Upper lobe of left lung (tissue), 6 donors: ENCODE measurements around the gene TMA7B. TPM values are rescaled to one million over a fixed set of nuclear protein-coding genes. Genes with fewer than 3 reads are reported as not detected.

Source experiments
- ATAC-seq, 2 donors: fragments of 200-7000 bp; cut with Tn5 transposase; one replicate each; pipeline ENCODE4 v1.9.1; 2022; ENCODE audit warnings: mild to moderate bottlenecking in 2 of 2, moderate library complexity in 2 of 2; ENCODE audit not compliant: low FRiP score in 2 of 2
- DNase-seq, 2 donors: peaks; one replicate each; pipeline ENCODE4 v3.0.0-alpha.2; 2019 to 2020
- H3K27ac ChIP-seq, 4 donors: fragments of 200-600 bp; sonication (generic); one replicate each; pipeline ENCODE4 v1.5.1; 2016 to 2019
- H3K27me3 ChIP-seq, 4 donors: fragments of 200-600 bp; sonication (generic); one replicate each; pipeline ENCODE4 v1.5.1; 2017 to 2019
- H3K36me3 ChIP-seq, 4 donors: fragments of 200-600 bp; sonication (generic); one replicate each; pipeline ENCODE4 v1.5.1; 2016 to 2019
- H3K4me1 ChIP-seq, 4 donors: fragments of 200-600 bp; sonication (generic); one replicate each; pipeline ENCODE4 v1.5.1; 2018 to 2019
- H3K4me3 ChIP-seq, 4 donors: fragments of 200-600 bp; sonication (generic); one replicate each; pipeline ENCODE4 v1.5.1; 2017 to 2019; ENCODE audit warnings: mild to moderate bottlenecking in 2 of 4, moderate library complexity in 1 of 4
- H3K9me3 ChIP-seq, 4 donors: fragments of 200-600 bp; sonication (generic); one replicate each; pipeline ENCODE4 v1.5.1; 2018 to 2019
- CTCF ChIP-seq, 6 experiments: fragments of 450-650 bp in 4 of 6; fragments of 200-600 bp in 2 of 6; sonication (generic) in 2 of 6; IDR thresholded peaks; one replicate each; pipeline ENCODE4 v1.5.1; 2016 to 2019; ENCODE audit warnings: antibody characterized with exemption in 6 of 6
- EP300 ChIP-seq, 4 donors: sonication (generic); formaldehyde crosslinking; IDR thresholded peaks; one replicate each; pipeline ENCODE4 v1.5.1; 2017; ENCODE audit warnings: antibody characterized with exemption in 4 of 4, control low read depth in 2 of 4
- POLR2A ChIP-seq, 4 donors: fragments of 450-650 bp; IDR thresholded peaks; one replicate each; pipeline ENCODE4 v1.5.1; 2016 to 2017; ENCODE audit warnings: antibody characterized with exemption in 4 of 4, mild to moderate bottlenecking in 2 of 4
- POLR2AphosphoS5 ChIP-seq, 2 donors: sonication (generic); formaldehyde crosslinking; IDR thresholded peaks; one replicate each; pipeline ENCODE4 v1.5.1; 2017; ENCODE audit warnings: antibody characterized with exemption in 2 of 2
- WGBS, 2 donors: methylation state at CpG; one replicate each; pipeline ENCODE4 v1.1.5; 2017 to 2018; 5-methylcytosine and 5-hydroxymethylcytosine counted together
- total RNA-seq, 6 donors: library from RNA; depleted of rRNA in 4 of 6; stranded (reverse); fragments of >200 nt in 4 of 6; gene quantifications; one replicate each; pipeline versions ENCODE4 v1.1.0 to v1.2.1, GENCODE V29; 2016 to 2021
- donor health status: DM: no; HTN: no; CAD: no; lungs with moderate emphysema.
- donor health status: DM: no; HTN: yes; CAD: no; lungs with severe emphysema.

TMA7B gene
- total RNA-seq, 6 donors from 2014 or later: 0.24 to 2.3 (median 0.76) TPM; not detected in 1

GRCh38 chr22:39999144-39999757 is 39.1 kb downstream of the TMA7B start:
- no peak for ATAC-seq
- DNase-seq: no peak
- Histone ChIP-seq H3K4me1 (peaks cover 6 to 13% (median 11%) of the 10 kb centered on the region in 4 donors), H3K27ac (no peak overlapping the region), H3K4me3 (no peak overlapping the region), H3K36me3 (no peaks in the 10 kb centered on the region), H3K9me3 (no peaks in the 10 kb centered on the region), H3K27me3 (peaks cover 0 to 16% (median 9%) of the 10 kb centered on the region in 4 donors)
- WGBS, 2 donors: 84 to 86% methylated on average over 16 of the region's 16 CpGs
- TF ChIP-seq POLR2A (IDR thresholded peaks at IDR 0.05): no peak
- no peak for TF ChIP-seq POLR2AphosphoS5 (IDR thresholded peaks at IDR 0.05)
- no peak for TF ChIP-seq CTCF (IDR thresholded peaks at IDR 0.05)
- TF ChIP-seq EP300 (IDR thresholded peaks at IDR 0.05): no peak

DNA sequence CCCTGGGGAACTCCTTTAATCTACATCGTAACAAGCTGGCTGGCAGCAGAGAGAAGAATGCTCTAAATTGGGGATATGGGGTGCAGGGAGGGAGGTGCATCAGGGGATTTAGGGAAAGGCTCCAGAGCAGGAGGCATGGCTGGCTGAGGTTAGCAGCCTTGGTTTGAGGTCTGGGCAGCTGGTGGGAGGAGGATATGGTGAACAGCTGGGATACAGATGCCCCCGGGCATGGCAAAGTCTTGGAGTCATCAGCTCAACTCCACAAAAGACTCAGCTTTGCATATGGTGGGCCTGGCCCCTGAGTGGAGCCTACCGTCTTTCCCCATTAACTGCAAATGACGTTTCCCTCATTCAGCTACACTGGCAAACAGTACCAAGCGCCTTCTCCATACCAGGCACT is 40.0 kb downstream of the TMA7B start:
- WGBS, 2 donors: 94 to 95% methylated on average over 5 of the region's 5 CpGs
- Histone ChIP-seq H3K4me1 (peaks cover 0 to 9% (median 4%) of the 10 kb centered on the region in 4 donors), H3K9me3 (no peaks in the 10 kb centered on the region), H3K27me3 (peaks cover 0 to 8% (median 3%) of the 10 kb centered on the region in 4 donors), H3K36me3 (no peaks in the 10 kb centered on the region), H3K27ac (no peak overlapping the region), H3K4me3 (no peak overlapping the region)
- DNase-seq (no peak), ATAC-seq (no peak)
- TF ChIP-seq CTCF (IDR thresholded peaks at IDR 0.05): no peak
- no peak for TF ChIP-seq POLR2A (IDR thresholded peaks at IDR 0.05)
- no peak for TF ChIP-seq EP300 (IDR thresholded peaks at IDR 0.05)
- TF ChIP-seq POLR2AphosphoS5 (IDR thresholded peaks at IDR 0.05): no peak

DNA sequence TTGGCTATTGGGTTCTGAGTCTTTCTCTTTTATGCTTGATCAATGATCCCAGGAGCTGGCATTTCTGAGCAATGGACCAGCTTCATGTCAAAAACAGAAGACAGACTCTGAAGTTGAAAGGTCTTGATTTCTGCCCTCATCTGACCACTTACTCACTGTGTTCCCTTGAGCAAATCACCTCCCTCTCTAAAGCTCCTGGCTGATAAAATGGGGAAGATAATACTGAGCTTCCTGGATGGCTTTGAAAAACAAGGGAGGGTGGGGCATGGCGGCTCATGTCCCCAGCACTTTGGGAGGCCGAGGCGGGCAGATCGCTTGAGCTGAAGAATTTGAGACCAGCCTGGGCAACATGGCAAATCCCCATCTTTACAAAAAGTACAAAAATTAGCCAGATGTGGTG is 40.9 kb downstream of the TMA7B start:
- DNase-seq (no peak), ATAC-seq (no peak)
- Histone ChIP-seq H3K4me1 (peaks cover 0 to 3% (median 0%) of the 10 kb centered on the region in 4 donors), H3K4me3 (no peak overlapping the region), H3K27ac (no peak overlapping the region), H3K9me3 (no peaks in the 10 kb centered on the region), H3K36me3 (no peaks in the 10 kb centered on the region), H3K27me3 (no peaks in the 10 kb centered on the region)
- no peak for TF ChIP-seq EP300 (IDR thresholded peaks at IDR 0.05)
- TF ChIP-seq CTCF (IDR thresholded peaks at IDR 0.05): no peak
- TF ChIP-seq POLR2A (IDR thresholded peaks at IDR 0.05): no peak
- TF ChIP-seq POLR2AphosphoS5 (IDR thresholded peaks at IDR 0.05): no peak
- WGBS, 2 donors: 89 to 90% methylated on average over 4 of the region's 4 CpGs

GRCh38 chr22:40001800-40002577 is 41.8 kb downstream of the TMA7B start:
- Histone ChIP-seq H3K27ac (no peak overlapping the region), H3K9me3 (no peaks in the 10 kb centered on the region), H3K4me1 (peaks cover 0 to 3% (median 0%) of the 10 kb centered on the region in 4 donors), H3K36me3 (no peaks in the 10 kb centered on the region), H3K27me3 (no peaks in the 10 kb centered on the region), H3K4me3 (no peak overlapping the region)
- TF ChIP-seq POLR2A (IDR thresholded peaks at IDR 0.05) (no peak), CTCF (IDR thresholded peaks at IDR 0.05) (no peak), EP300 (IDR thresholded peaks at IDR 0.05) (no peak)
- ATAC-seq (no peak), DNase-seq (no peak)
- WGBS, 2 donors: 79 to 84% methylated on average over 13 to 14 of the region's 14 CpGs
